Adrenal gland (tissue), 12 donors: ENCODE measurements around the gene CAPN7. TPM values are rescaled to one million over a fixed set of nuclear protein-coding genes. Genes with fewer than 3 reads are reported as not detected.

Experiments
- DNase-seq, 7 donors: peaks; one replicate each; pipeline ENCODE4 v3.0.0-alpha.2; 2019 to 2020
- H3K27ac ChIP-seq, 5 donors: fragments of 200-600 bp; sonication (generic) in 4 of 5; 1 replicate in 3 of 5; 2 replicates in 2 of 5; pipeline versions ENCODE4 v1.5.1 to v1.8.0; 2016 to 2020; ENCODE audit warnings: mild to moderate bottlenecking in 1 of 5
- H3K27me3 ChIP-seq: fragments of 200-600 bp; 2 replicates; pipeline ENCODE4 v1.8.0; 2021
- H3K36me3 ChIP-seq, 2 donors: fragments of 200-600 bp; replicated peaks in 1 of 2; 1 replicate in 1 of 2; 2 replicates in 1 of 2; pipeline versions ENCODE4 v1.5.1 to v1.8.0; 2018 to 2022
- H3K4me1 ChIP-seq, 2 donors: fragments of 200-600 bp; replicated peaks in 1 of 2; 1 replicate in 1 of 2; 2 replicates in 1 of 2; pipeline versions ENCODE4 v1.5.1 to v1.8.0; 2018 to 2021
- H3K4me3 ChIP-seq, 4 donors: fragments of 200-600 bp; sonication (generic) in 3 of 4; one replicate each; pipeline ENCODE4 v1.5.1; 2016 to 2018
- H3K9me3 ChIP-seq, 3 donors: fragments of 200-600 bp; sonication (generic) in 1 of 3; replicated peaks in 1 of 3; 1 replicate in 2 of 3; 2 replicates in 1 of 3; pipeline versions ENCODE4 v1.5.1 to v1.8.0; 2016 to 2021
- POLR2A ChIP-seq, 2 donors: fragments of 450-650 bp; IDR thresholded peaks; one replicate each; pipeline ENCODE4 v1.6.1; 2017; ENCODE audit warnings: antibody characterized with exemption in 2 of 2, mild to moderate bottlenecking in 2 of 2, moderate library complexity in 1 of 2
- WGBS, 4 donors: extraction: QIAGEN DNeasy Blood & Tissue Kit in 2 of 4; methylation state at CpG; one replicate each; pipeline versions ENCODE4 v1.1.5 to v1.1.7; 2013 to 2017; 5-methylcytosine and 5-hydroxymethylcytosine counted together
- intact Hi-C, 2 donors: fragments of 100-400 bp; cut with DNase I; formaldehyde crosslinking; loops; one replicate each; pipeline versions ENCODE4 v1.14.1 to v1.15.0; 2022 to 2023
- polyA plus RNA-seq, 3 donors: library from polyadenylated mRNA; stranded (reverse); fragments of 200-250 nt in 2 of 3; fragments of 350-450 nt in 1 of 3; fragmentation: Illumina TruSeq in 1 of 3; extraction: RNeasy Lipid Tissue Mini Kit (QIAGEN cat#74804) in 1 of 3; gene quantifications; one replicate each; pipeline ENCODE4 v1.2.3, GENCODE V29; 2013 to 2014
- total RNA-seq, 9 donors: library from RNA; depleted of rRNA in 4 of 9; stranded (reverse); fragments of >200 nt in 4 of 9; fragments of 120-200 nt in 1 of 9; fragmentation: NEBNext Ultra II Directional in 1 of 9; extraction: Animal tissue kit (Norgen Biotek cat#: 25700) in 1 of 9; gene quantifications; one replicate each; pipeline versions ENCODE4 v1.1.0 to v1.2.4, GENCODE V29; 2013 to 2023
- TF ChIP-seq, protein P1 (sequence below), 6 experiments: fragments of 450-650 bp in 4 of 6; fragments of 200-600 bp in 2 of 6; sonication (generic) in 1 of 6; IDR thresholded peaks; 1 replicate in 5 of 6; 2 replicates in 1 of 6; pipeline versions ENCODE4 v1.5.1 to v1.8.0; 2016 to 2021; ENCODE audit warnings: antibody characterized with exemption in 6 of 6, mild to moderate bottlenecking in 2 of 6, moderate library complexity in 1 of 6
- donor health status: healthy with polysubstance abuse.
- donor health status: Bipolar disorder and iron deficiency.
- donor health status: DM: yes; HTN: yes; CAD: no.
- donor health status: DM: no; HTN: no; CAD: no.
- donor health status: DM: no; HTN: no; CAD: no.
- donor health status: DM: yes; HTN: yes; CAD: no.

The CAPN7 gene
- total and polyA plus RNA-seq, 12 donors: 14.4 to 54.9 (median 36.5) TPM

DNA sequence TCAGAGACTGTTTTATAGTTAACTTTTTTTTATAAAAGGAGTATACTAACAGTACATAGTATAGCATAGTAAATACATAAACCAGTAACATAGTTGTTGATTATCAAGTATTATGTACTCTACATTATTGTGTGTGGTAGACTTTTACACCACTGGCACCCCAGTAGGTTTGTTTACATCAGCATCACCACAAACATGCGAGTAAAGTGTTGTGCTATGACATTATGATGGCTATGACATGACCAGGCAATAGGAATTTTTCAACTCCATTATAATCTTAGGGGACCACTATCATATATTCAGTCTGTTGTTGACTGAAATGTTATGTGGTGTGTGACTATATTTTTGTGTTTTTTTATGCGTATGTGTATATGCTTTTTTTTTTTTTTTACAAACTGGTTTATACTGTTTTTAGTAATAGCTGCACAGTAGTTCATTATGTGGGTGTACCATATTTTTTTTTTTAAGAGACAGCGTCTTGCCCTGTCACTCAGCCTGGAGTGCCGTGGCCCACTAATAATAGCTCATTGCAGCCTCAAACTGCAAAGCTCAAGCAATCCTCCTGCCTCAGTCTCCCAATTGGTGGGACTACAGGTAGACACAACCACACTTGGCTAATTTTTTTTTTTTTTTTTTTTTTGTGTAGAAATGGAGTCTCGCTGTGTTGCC lies 1.9 kb downstream of the CAPN7 start:
- WGBS, 4 donors: 71 to 77% (median 73%) methylated on average over 5 of the region's 5 CpGs
- H3K4me3 ChIP-seq: peak overlapping the region in 1 of 4 donors; percentile 100
- peaks cover 20 to 33% of the 10 kb centered on the region in 2 donors for H3K4me1 ChIP-seq
- H3K36me3 ChIP-seq: peaks cover 0 to 27% of the 10 kb centered on the region in 2 donors
- intact Hi-C loops: loop anchor here in 1 of 2 donors (10.0 kb wide), 2 partner anchors 197 to 347 kb away; no protein-coding TSS in a partner anchor
- TF ChIP-seq, protein P1, sequence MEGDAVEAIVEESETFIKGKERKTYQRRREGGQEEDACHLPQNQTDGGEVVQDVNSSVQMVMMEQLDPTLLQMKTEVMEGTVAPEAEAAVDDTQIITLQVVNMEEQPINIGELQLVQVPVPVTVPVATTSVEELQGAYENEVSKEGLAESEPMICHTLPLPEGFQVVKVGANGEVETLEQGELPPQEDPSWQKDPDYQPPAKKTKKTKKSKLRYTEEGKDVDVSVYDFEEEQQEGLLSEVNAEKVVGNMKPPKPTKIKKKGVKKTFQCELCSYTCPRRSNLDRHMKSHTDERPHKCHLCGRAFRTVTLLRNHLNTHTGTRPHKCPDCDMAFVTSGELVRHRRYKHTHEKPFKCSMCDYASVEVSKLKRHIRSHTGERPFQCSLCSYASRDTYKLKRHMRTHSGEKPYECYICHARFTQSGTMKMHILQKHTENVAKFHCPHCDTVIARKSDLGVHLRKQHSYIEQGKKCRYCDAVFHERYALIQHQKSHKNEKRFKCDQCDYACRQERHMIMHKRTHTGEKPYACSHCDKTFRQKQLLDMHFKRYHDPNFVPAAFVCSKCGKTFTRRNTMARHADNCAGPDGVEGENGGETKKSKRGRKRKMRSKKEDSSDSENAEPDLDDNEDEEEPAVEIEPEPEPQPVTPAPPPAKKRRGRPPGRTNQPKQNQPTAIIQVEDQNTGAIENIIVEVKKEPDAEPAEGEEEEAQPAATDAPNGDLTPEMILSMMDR (IDR thresholded peaks at IDR 0.05): no peak
- TF ChIP-seq POLR2A (IDR thresholded peaks at IDR 0.05): no peak
- H3K27me3 ChIP-seq: no peaks in the 10 kb centered on the region
- DNase-seq: no peak
- H3K27ac ChIP-seq: peak overlapping the region in 3 of 5 donors; percentile 14 to 99 (median 30)
- no peaks in the 10 kb centered on the region for H3K9me3 ChIP-seq

DNA sequence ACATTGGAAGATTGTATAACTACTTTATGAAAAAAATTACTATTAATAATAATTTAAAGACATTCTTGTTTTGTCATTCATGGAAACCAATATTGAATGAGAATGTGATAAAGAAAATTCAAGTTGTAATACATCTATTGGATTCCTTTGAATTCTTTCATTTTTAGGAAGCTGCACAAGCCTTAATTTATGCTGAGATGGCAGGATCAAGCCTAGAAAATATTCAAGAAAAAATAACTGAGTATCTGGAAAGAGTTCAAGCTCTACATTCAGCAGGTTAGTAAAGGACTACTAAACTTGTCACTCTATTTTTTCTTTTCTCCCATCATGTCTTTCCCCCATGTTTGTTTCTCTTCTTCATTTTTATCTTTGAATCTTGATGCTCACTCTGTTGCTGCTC lies 5.9 kb downstream of the CAPN7 start:
- no peak for DNase-seq
- no peak overlapping the region for H3K27ac ChIP-seq
- H3K4me1 ChIP-seq: peaks cover 23 to 33% of the 10 kb centered on the region in 2 donors
- peaks cover 0 to 49% of the 10 kb centered on the region in 2 donors for H3K36me3 ChIP-seq
- H3K9me3 ChIP-seq: no peaks in the 10 kb centered on the region
- no peaks in the 10 kb centered on the region for H3K27me3 ChIP-seq
- no peak for TF ChIP-seq POLR2A (IDR thresholded peaks at IDR 0.05)
- TF ChIP-seq, protein P1 (IDR thresholded peaks at IDR 0.05): no peak
- intact Hi-C loops: no loop called here
- no peak overlapping the region for H3K4me3 ChIP-seq

DNA sequence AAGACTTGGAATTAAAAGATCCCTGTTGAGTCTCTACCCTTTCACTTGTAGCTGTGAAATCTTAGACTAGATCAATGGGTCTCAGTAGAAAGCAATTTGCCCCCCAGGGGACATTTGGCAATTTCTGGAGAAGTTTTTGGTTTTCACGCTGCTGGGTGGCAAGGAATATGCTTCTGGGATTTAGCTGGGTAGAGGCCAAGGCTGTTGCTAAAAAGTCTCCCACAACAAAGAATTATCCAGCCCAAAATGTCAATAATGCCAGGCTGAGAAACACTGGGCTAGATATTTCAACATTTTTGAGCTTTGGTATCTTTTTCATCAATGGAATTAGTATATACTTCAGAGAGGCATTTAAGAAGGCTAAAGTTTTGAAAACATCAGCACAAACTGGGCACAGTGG lies 8.7 kb downstream of the CAPN7 start:
- H3K27me3 ChIP-seq: no peaks in the 10 kb centered on the region
- peaks cover 6 to 9% of the 10 kb centered on the region in 2 donors for H3K4me1 ChIP-seq
- no peaks in the 10 kb centered on the region for H3K9me3 ChIP-seq
- TF ChIP-seq, protein P1 (IDR thresholded peaks at IDR 0.05): no peak
- no peak for TF ChIP-seq POLR2A (IDR thresholded peaks at IDR 0.05)
- no peak overlapping the region for H3K27ac ChIP-seq
- no peak overlapping the region for H3K4me3 ChIP-seq
- WGBS, 4 donors: 85 to 100% (median 96%) methylated on average over 1 of the region's 1 CpG
- DNase-seq: no peak
- intact Hi-C loops: loop anchor here in 1 of 2 donors (5.0 kb wide), 1 partner anchor 38 kb away; no protein-coding TSS in a partner anchor
- peaks cover 0 to 64% of the 10 kb centered on the region in 2 donors for H3K36me3 ChIP-seq

DNA sequence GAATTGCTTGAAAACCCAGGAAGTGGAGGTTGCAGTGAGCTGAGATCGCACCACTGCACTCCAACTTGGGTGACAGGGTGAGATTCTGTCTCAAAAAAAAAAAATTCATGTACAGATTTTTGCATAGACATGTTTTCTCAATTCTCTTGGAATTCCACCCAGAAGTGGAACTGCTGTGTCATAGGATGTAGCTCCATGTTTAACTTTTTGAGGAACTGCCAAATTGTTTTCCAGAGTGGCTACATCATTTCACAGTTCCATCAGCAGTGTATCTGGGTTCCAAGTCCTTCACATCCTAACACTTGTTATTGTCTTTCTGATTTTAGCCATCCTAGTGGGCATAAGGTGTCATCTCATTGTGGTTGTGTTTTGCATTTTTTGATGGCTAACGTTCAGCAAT lies 9.9 kb downstream of the CAPN7 start:
- WGBS, 4 donors: 67 to 83% (median 73%) methylated on average over 2 of the region's 2 CpGs
- H3K9me3 ChIP-seq: no peaks in the 10 kb centered on the region
- no peak for DNase-seq
- H3K4me3 ChIP-seq: no peak overlapping the region
- H3K27me3 ChIP-seq: no peaks in the 10 kb centered on the region
- intact Hi-C loops: loop anchor here in 1 of 2 donors (5.0 kb wide), 1 partner anchor 36 kb away; no protein-coding TSS in a partner anchor
- peak overlapping the region in 1 of 5 donors; percentile 7 for H3K27ac ChIP-seq
- peaks cover 3% of the 10 kb centered on the region in 2 donors for H3K4me1 ChIP-seq
- TF ChIP-seq, protein P1 (IDR thresholded peaks at IDR 0.05): no peak
- no peak for TF ChIP-seq POLR2A (IDR thresholded peaks at IDR 0.05)
- peaks cover 0 to 67% of the 10 kb centered on the region in 2 donors for H3K36me3 ChIP-seq
